OCI-LY7 (cell line): ENCODE data around the gene GGT5. TPM values are rescaled to one million over a fixed set of nuclear protein-coding genes. Genes with fewer than 3 reads are reported as not detected.

Experiments used
- BruUV-seq: library from RNA; stranded (reverse); fragments of 400-500 nt; replicated peaks from 2 replicates; lab custom pipeline; 2021; lab: Mats Ljungman, UMichigan
- CTCF ChIA-PET: fragments of 300-600 bp; sonication (Branson Sonifier 250); formaldehyde crosslinking; loops from one replicate; lab custom pipeline; 2022; ENCODE audit warnings: antibody characterized with exemption; ENCODE audit not compliant: unreplicated experiment; lab: Charles Lee
- POLR2A ChIA-PET: fragments of 300-600 bp; sonication (Branson Sonifier 250); formaldehyde crosslinking; loops from one replicate; lab custom pipeline; 2022; ENCODE audit warnings: antibody characterized with exemption; lab: Charles Lee
- DNase-seq: peaks from one replicate; pipeline ENCODE4 v3.0.0-alpha.2; 2015; ENCODE audit warnings: low spot score
- H2AFZ ChIP-seq: fragments of 200-600 bp; sonication (generic), shearing (Covaris generic); 2 replicates; pipeline ENCODE4 v1.6.1; 2014; ENCODE audit warnings: mild to moderate bottlenecking, antibody characterized with exemption, low read length, moderate library complexity
- H3K27ac ChIP-seq: fragments of 200-600 bp; sonication (generic); 2 replicates; pipeline ENCODE4 v1.5.1; 2014; ENCODE audit warnings: mixed run types, low read depth, mild to moderate bottlenecking, moderate library complexity, low read length, inconsistent platforms; ENCODE audit not compliant: poor library complexity, severe bottlenecking
- H3K36me3 ChIP-seq: fragments of 200-600 bp; sonication (generic); 2 replicates; pipeline ENCODE4 v1.6.1; 2014; ENCODE audit warnings: mild to moderate bottlenecking, antibody characterized with exemption, low read length, moderate library complexity, mixed read lengths; ENCODE audit not compliant: insufficient read depth
- H3K4me1 ChIP-seq: fragments of 200-600 bp; sonication (generic); 2 replicates; pipeline ENCODE4 v1.5.1; 2014; ENCODE audit warnings: mild to moderate bottlenecking, low read length; ENCODE audit not compliant: insufficient read depth, poor library complexity, severe bottlenecking
- H3K4me2 ChIP-seq: fragments of 200-600 bp; sonication (generic); 2 replicates; pipeline ENCODE4 v1.6.1; 2014; ENCODE audit warnings: mild to moderate bottlenecking, low read length
- H3K4me3 ChIP-seq: fragments of 200-600 bp; sonication (generic); 2 replicates; pipeline ENCODE4 v1.5.1; 2014; ENCODE audit warnings: mild to moderate bottlenecking, low read depth, low read length; ENCODE audit not compliant: poor library complexity, severe bottlenecking
- H3K79me2 ChIP-seq: fragments of 200-600 bp; sonication (generic); 2 replicates; pipeline ENCODE4 v1.6.1; 2016; ENCODE audit warnings: low read depth, mild to moderate bottlenecking, low read length, moderate library complexity, mixed read lengths; ENCODE audit not compliant: insufficient read depth
- H3K9me2 ChIP-seq: fragments of 200-600 bp; sonication (generic); 2 replicates; pipeline ENCODE4 v1.6.1; 2016; ENCODE audit warnings: mild to moderate bottlenecking, low read length, mixed read lengths; ENCODE audit not compliant: insufficient read depth
- H3K9me3 ChIP-seq: fragments of 200-600 bp; sonication (generic); 2 replicates; pipeline ENCODE4 v1.6.1; 2014; ENCODE audit warnings: mild to moderate bottlenecking, mixed run types, low read length, mixed read lengths
- H4K20me1 ChIP-seq: fragments of 200-600 bp; sonication (generic); 2 replicates; pipeline ENCODE4 v1.6.1; 2014; ENCODE audit warnings: mild to moderate bottlenecking, antibody characterized with exemption, low read length, moderate library complexity, mixed read lengths; ENCODE audit not compliant: insufficient read depth
- EZH2phosphoT487 ChIP-seq: fragments of 200-600 bp; sonication (generic); IDR thresholded peaks from 2 replicates; pipeline ENCODE4 v1.6.1; 2018; ENCODE audit warnings: low read depth, borderline replicate concordance, mild to moderate bottlenecking, mixed run types, antibody characterized with exemption, low read length, moderate library complexity, mixed read lengths
- intact Hi-C: fragments of 100-400 bp; cut with micrococcal nuclease; formaldehyde crosslinking; loops from one replicate; pipeline ENCODE4 v1.10.0; 2022; ENCODE audit not compliant: unreplicated experiment
- total RNA-seq, 2 experiments: library from RNA; depleted of rRNA in 1 of 2; stranded (reverse); fragments of >200 nt in 1 of 2; shearing (Covaris generic) in 1 of 2; gene quantifications; 2 replicates each; pipeline ENCODE4 v1.2.3, GENCODE V29; 2014 to 2022
- TF ChIP-seq, protein P1 (sequence below): fragments of 200-600 bp; sonication (generic); conservative IDR thresholded peaks from 2 replicates; pipeline ENCODE4 v1.5.1; 2014; ENCODE audit warnings: mild to moderate bottlenecking, antibody characterized with exemption, low read length, moderate library complexity, mixed read lengths

GGT5 gene
- total RNA-seq, 2 experiments from 2014 or later = 0.06 TPM; not detected in 1

DNA sequence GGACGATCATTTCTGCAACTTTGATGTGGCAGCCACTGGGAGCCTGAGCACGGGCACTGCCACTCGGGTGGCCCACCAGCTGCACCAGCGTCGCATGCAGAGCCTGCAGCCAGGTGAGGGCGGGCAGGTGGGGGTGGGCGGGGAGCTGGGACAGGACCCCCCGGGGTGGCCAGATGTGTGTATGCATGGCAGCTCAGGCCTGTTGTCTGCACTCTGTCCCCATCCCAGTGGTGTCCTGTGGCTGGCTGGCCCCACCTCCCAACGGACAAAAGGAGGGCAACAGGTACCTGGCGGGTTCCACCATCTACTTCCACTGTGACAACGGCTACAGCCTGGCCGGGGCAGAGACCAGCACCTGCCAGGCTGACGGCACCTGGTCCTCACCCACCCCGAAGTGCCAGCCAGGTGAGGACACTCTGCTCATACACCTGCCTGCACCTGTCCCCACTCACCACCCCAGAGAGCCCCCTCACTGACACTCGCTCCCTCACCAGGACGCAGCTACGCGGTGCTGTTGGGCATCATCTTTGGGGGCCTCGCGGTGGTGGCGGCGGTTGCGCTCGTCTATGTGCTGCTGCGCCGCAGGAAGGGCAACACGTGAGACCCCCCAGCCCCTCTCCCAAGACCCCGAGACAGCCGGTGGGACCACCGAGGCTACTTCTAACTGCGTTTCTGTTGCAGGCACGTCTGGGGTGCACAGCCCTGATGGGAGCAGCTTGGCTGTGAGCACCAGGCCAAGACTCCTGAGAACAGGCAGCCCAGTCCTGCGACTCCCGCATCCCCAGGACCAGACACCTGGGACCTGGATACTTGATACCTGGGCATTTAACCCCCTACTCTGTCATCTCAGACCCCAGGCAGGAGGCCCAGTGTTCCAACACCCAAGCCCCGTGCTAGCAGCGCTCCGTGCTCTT is 56.9 kb downstream of the GGT5 start:
- no peak for DNase-seq
- CTCF ChIA-PET = no interaction called here
- no peaks in the 10 kb centered on the region for H3K4me1 ChIP-seq
- H3K4me2 ChIP-seq = no peak overlapping the region
- H3K27ac ChIP-seq = no peak overlapping the region
- H2AFZ ChIP-seq = no peak overlapping the region
- no TSS peak for BruUV-seq
- TF ChIP-seq EZH2phosphoT487 = no peak
- TF ChIP-seq, protein P1, sequence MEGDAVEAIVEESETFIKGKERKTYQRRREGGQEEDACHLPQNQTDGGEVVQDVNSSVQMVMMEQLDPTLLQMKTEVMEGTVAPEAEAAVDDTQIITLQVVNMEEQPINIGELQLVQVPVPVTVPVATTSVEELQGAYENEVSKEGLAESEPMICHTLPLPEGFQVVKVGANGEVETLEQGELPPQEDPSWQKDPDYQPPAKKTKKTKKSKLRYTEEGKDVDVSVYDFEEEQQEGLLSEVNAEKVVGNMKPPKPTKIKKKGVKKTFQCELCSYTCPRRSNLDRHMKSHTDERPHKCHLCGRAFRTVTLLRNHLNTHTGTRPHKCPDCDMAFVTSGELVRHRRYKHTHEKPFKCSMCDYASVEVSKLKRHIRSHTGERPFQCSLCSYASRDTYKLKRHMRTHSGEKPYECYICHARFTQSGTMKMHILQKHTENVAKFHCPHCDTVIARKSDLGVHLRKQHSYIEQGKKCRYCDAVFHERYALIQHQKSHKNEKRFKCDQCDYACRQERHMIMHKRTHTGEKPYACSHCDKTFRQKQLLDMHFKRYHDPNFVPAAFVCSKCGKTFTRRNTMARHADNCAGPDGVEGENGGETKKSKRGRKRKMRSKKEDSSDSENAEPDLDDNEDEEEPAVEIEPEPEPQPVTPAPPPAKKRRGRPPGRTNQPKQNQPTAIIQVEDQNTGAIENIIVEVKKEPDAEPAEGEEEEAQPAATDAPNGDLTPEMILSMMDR = no peak
- H3K9me3 ChIP-seq = no peaks in the 10 kb centered on the region
- no peaks in the 10 kb centered on the region for H4K20me1 ChIP-seq
- intact Hi-C loops = loop anchor here (2.0 kb wide), 1 partner anchor 59 kb away; no protein-coding TSS in a partner anchor
- POLR2A ChIA-PET = no interaction called here
- no peaks in the 10 kb centered on the region for H3K79me2 ChIP-seq
- H3K4me3 ChIP-seq = no peak overlapping the region
- no peaks in the 10 kb centered on the region for H3K9me2 ChIP-seq
- no peaks in the 10 kb centered on the region for H3K36me3 ChIP-seq

DNA sequence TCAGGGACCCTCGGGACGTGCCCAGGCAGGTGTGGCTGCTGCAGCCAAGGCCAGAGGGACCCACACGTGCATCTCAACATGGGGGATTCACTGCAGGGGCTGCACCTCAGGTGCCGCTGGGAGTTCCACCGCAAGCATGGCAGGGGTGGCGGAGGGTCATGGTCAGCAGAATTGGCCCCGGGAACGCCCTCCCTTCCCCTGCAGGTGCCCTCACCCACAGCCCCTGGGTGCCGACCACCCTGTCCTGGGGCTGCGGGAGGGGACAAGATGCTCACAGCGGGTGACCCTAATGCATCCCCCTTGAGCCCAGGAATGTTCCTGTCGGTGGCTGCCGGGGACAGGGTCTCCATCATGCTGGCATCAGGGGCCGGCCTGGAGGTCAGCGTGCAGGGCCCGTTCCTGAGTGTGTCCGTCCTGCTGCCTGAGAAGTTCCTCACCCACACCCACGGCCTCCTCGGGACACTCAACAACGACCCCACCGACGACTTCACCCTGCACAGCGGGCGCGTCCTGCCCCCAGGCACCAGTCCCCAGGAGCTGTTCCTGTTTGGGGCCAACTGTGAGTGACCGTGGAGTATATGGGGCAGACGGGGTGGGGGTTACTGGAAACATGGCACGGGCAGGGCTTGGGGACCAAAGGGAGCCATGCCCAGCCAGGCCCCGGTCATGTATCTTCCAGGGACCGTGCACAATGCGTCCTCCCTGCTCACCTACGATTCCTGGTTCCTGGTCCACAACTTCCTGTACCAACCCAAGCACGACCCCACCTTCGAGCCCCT is 57.8 kb downstream of the GGT5 start:
- no peak for TF ChIP-seq EZH2phosphoT487
- TF ChIP-seq, protein P1 = no peak
- Histone ChIP-seq H3K9me3 (no peaks in the 10 kb centered on the region), H3K36me3 (no peaks in the 10 kb centered on the region), H3K9me2 (no peaks in the 10 kb centered on the region), H3K79me2 (no peaks in the 10 kb centered on the region), H3K4me1 (no peaks in the 10 kb centered on the region), H4K20me1 (no peaks in the 10 kb centered on the region), H3K4me3 (no peak overlapping the region), H3K4me2 (no peak overlapping the region), H3K27ac (no peak overlapping the region), H2AFZ (no peak overlapping the region)
- CTCF ChIA-PET = no interaction called here
- no peak for DNase-seq
- no TSS peak for BruUV-seq
- POLR2A ChIA-PET = no interaction called here
- intact Hi-C loops = no loop called here
